GM19467 (cell line): ENCODE data around the gene PRELID1.

Experiments used
- ATAC-seq: cut with Tn5 transposase; IDR thresholded peaks from one replicate; pipeline ENCODE4 v1.9.1; 2021; ENCODE audit warnings: mild to moderate bottlenecking, moderate library complexity; ENCODE audit not compliant: unreplicated experiment

Gene PRELID1

GRCh38 chr5:177355868-177356168 lies 52.2 kb downstream of the PRELID1 start:
- no peak for ATAC-seq
